OCI-M2 (cell line): Measurements from ENCODE around the gene SRP54.
"Not testable (repeated sequence)": the region's sequence is repeated elsewhere in the genome, so short reads cannot be mapped to it uniquely, and the experiment has no call there.

Source experiments
- DNase-seq: peaks from one replicate; lab custom pipeline; 2025; ENCODE audit not compliant: unreplicated experiment; lab: John Stamatoyannopoulos, UW

Gene SRP54

GRCh38 chr14:34983148-34983760 lies 462 bp downstream of the SRP54 start:
- DNase-seq: no peak

GRCh38 chr14:34983786-34984185 lies 994 bp downstream of the SRP54 start:
- DNase-seq: no peak

- DNase-seq: no peak
Observed at GRCh38 chr14:34985740-34986139, 2.9 kb downstream of the SRP54 start.

- no peak for DNase-seq
Observed at GRCh38 chr14:34987180-34987579, 4.4 kb downstream of the SRP54 start.

- no peak for DNase-seq
Observed at GRCh38 chr14:34989762-34990161, 7.0 kb downstream of the SRP54 start.

- no peak for DNase-seq
Observed at GRCh38 chr14:34993426-34993825, 10.6 kb downstream of the SRP54 start.

GRCh38 chr14:34994668-34995067 lies 11.9 kb downstream of the SRP54 start:
- DNase-seq: no peak

GRCh38 chr14:34997762-34998161 lies 15.0 kb downstream of the SRP54 start:
- DNase-seq: no peak

GRCh38 chr14:34999500-34999899 lies 16.7 kb downstream of the SRP54 start:
- DNase-seq: no peak

- no peak for DNase-seq
Observed at GRCh38 chr14:35001621-35002020, 18.8 kb downstream of the SRP54 start.

- no peak for DNase-seq
Observed at GRCh38 chr14:35004839-35005238, 22.0 kb downstream of the SRP54 start.

GRCh38 chr14:35016568-35016967 lies 33.8 kb downstream of the SRP54 start:
- DNase-seq: no peak

- DNase-seq: no peak
Observed at GRCh38 chr14:35020713-35021112, 37.9 kb downstream of the SRP54 start.

- DNase-seq: no peak
Observed at GRCh38 chr14:35028435-35028834, 45.6 kb downstream of the SRP54 start.

- no peak for DNase-seq
Observed at GRCh38 chr14:35032562-35032961, 49.8 kb downstream of the SRP54 start.

- no peak for DNase-seq
Observed at GRCh38 chr14:35034440-35034833, 51.6 kb downstream of the SRP54 start.

- not testable (repeated sequence) for DNase-seq
Observed at GRCh38 chr14:35034944-35035554, 52.3 kb downstream of the SRP54 start.

GRCh38 chr14:35038312-35038711 lies 55.5 kb downstream of the SRP54 start:
- not testable (repeated sequence) for DNase-seq

- no peak for DNase-seq
Observed at GRCh38 chr14:35042632-35043031, 59.8 kb downstream of the SRP54 start.

GRCh38 chr14:35043046-35043445 lies 60.3 kb downstream of the SRP54 start:
- no peak for DNase-seq

- no peak for DNase-seq
Observed at GRCh38 chr14:35044939-35045797, 62.4 kb downstream of the SRP54 start.

GRCh38 chr14:35045798-35046047 lies 62.9 kb downstream of the SRP54 start:
- DNase-seq: no peak
